Pons (tissue), 1 donor: ENCODE measurements around the gene FMNL1.

Experiments
- DNase-seq: peaks from one replicate; pipeline ENCODE4 v3.0.0-alpha.2; 2016; ENCODE audit warnings: low spot score

Gene FMNL1

GRCh38 chr17:45258981-45259380, 37.3 kb downstream of the FMNL1 start:
- DNase-seq, result no peak

GRCh38 chr17:45260204-45260783, 38.6 kb downstream of the FMNL1 start:
- no peak for DNase-seq

- DNase-seq, result no peak
Observed at GRCh38 chr17:45261577-45262515, 40.2 kb downstream of the FMNL1 start, which contains the start of gene SPATA32. TSS of gene SPATA32 (minus strand) at chr17:45262094. CDS start at chr17:45262016, 78 bp downstream.

GRCh38 chr17:45262516-45263476, 41.1 kb downstream of the FMNL1 start:
- DNase-seq, result no peak

GRCh38 chr17:45263477-45263860, 41.8 kb downstream of the FMNL1 start:
- no peak for DNase-seq

- DNase-seq, result no peak
Observed at GRCh38 chr17:45264430-45264829, 42.7 kb downstream of the FMNL1 start.

- no peak for DNase-seq
Observed at GRCh38 chr17:45264988-45265387, 43.3 kb downstream of the FMNL1 start.

GRCh38 chr17:45265821-45266220, 44.1 kb downstream of the FMNL1 start:
- no peak for DNase-seq

GRCh38 chr17:45266372-45266926, 44.8 kb downstream of the FMNL1 start:
- no peak for DNase-seq

GRCh38 chr17:45267436-45268055, 45.9 kb downstream of the FMNL1 start:
- no peak for DNase-seq

GRCh38 chr17:45269912-45270311, 48.2 kb downstream of the FMNL1 start:
- no peak for DNase-seq

- no peak for DNase-seq
Observed at GRCh38 chr17:45270828-45271418, 49.2 kb downstream of the FMNL1 start.

- no peak for DNase-seq
Observed at GRCh38 chr17:45271603-45272002, 49.9 kb downstream of the FMNL1 start.

- DNase-seq, result no peak
Observed at GRCh38 chr17:45273551-45273957, 51.9 kb downstream of the FMNL1 start.

GRCh38 chr17:45274033-45274432, 52.3 kb downstream of the FMNL1 start:
- no peak for DNase-seq

- DNase-seq, result no peak
Observed at GRCh38 chr17:45276031-45276430, 54.3 kb downstream of the FMNL1 start.

GRCh38 chr17:45277216-45277849, 55.6 kb downstream of the FMNL1 start:
- peak; percentile 94 for DNase-seq

GRCh38 chr17:45277992-45278391, 56.3 kb downstream of the FMNL1 start:
- DNase-seq, result peak; percentile 19

- no peak for DNase-seq
Observed at GRCh38 chr17:45279898-45280297, 58.2 kb downstream of the FMNL1 start.
